ENCODE measurements around the gene HOXC12.

HOXC12 gene

GRCh38 chr12:54004063-54004840 is 49.5 kb downstream of the HOXC12 start:
- in situ Hi-C loops (cut with HindIII; ENCODE audit: low sequenced_read_pairs) = no loop called here

DNA sequence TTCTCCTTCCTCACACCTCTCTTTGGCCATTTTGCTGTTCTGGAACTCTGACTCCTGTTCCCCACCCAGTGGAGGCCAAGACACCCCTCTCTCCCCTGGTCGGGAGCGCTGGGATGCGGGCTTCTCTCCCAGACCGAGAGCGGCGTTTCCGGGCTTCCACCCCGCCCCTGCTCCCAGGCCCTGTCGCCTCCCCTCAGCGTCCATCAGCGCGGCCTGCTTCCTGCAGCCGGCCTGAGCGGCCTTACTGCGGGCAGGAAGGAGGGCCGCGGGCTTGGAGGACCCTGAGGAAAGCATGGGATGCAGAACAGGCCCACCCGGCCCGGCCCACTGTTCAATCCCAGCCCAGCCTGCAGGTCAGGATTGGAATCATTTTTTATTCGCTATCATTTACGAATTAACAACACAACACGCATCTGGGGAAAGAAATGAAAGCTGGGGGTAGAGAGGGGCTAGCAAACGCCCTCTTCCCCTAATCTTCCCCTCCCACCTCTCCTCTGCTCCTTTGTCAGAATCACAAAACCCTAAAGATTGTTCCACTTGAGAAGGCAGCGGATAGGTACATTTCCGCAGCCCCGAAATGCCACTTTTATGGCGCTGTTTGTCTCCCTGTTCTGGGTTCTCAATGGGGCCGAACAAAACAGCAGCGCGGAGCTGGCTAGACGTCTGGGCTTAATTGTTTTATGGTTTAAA is 50.3 kb downstream of the HOXC12 start:
- no peak overlapping the region for H3K4me3 ChIP-seq (ENCODE audit: low read depth, low read length)
- TF ChIP-seq, protein P1, sequence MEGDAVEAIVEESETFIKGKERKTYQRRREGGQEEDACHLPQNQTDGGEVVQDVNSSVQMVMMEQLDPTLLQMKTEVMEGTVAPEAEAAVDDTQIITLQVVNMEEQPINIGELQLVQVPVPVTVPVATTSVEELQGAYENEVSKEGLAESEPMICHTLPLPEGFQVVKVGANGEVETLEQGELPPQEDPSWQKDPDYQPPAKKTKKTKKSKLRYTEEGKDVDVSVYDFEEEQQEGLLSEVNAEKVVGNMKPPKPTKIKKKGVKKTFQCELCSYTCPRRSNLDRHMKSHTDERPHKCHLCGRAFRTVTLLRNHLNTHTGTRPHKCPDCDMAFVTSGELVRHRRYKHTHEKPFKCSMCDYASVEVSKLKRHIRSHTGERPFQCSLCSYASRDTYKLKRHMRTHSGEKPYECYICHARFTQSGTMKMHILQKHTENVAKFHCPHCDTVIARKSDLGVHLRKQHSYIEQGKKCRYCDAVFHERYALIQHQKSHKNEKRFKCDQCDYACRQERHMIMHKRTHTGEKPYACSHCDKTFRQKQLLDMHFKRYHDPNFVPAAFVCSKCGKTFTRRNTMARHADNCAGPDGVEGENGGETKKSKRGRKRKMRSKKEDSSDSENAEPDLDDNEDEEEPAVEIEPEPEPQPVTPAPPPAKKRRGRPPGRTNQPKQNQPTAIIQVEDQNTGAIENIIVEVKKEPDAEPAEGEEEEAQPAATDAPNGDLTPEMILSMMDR (IDR thresholded peaks at IDR 0.05; ENCODE audit: low read depth, low read length, missing control alignments) = no peak
- in situ Hi-C loops (cut with HindIII; ENCODE audit: low sequenced_read_pairs) = no loop called here
- no peak for DNase-seq (ENCODE audit: low read depth)

More at GRCh38 chr12:54004063-54004840, 49.5 kb downstream of the HOXC12 start:
- H3K4me3 ChIP-seq (ENCODE audit: low read depth, low read length) = no peak overlapping the region
- DNase-seq (ENCODE audit: low read depth) = no peak
- TF ChIP-seq, protein P1 (IDR thresholded peaks at IDR 0.05; ENCODE audit: low read depth, low read length, missing control alignments) = no peak

DNA sequence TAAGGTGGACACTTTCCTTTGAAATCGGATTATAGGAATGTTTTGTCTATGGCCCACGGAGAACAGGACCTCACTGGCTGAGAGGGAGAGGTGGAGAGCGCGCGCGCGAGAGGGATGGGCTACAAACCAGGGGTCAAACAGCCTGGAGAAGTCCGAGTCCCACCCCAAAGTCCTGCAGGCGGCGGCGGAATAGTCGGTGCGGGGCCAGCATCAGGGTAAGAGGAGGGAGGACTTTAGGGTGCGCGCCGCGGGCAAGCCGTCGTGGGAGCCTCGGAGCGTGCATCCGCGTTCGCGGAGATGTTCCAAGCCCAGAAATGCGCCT is 50.8 kb downstream of the HOXC12 start:
- DNase-seq (ENCODE audit: low read depth) = no peak
- in situ Hi-C loops (cut with HindIII; ENCODE audit: low sequenced_read_pairs) = no loop called here
- no peak overlapping the region for H3K4me3 ChIP-seq (ENCODE audit: low read depth, low read length)
- TF ChIP-seq, protein P1 (IDR thresholded peaks at IDR 0.05; ENCODE audit: low read depth, low read length, missing control alignments) = no peak

DNA sequence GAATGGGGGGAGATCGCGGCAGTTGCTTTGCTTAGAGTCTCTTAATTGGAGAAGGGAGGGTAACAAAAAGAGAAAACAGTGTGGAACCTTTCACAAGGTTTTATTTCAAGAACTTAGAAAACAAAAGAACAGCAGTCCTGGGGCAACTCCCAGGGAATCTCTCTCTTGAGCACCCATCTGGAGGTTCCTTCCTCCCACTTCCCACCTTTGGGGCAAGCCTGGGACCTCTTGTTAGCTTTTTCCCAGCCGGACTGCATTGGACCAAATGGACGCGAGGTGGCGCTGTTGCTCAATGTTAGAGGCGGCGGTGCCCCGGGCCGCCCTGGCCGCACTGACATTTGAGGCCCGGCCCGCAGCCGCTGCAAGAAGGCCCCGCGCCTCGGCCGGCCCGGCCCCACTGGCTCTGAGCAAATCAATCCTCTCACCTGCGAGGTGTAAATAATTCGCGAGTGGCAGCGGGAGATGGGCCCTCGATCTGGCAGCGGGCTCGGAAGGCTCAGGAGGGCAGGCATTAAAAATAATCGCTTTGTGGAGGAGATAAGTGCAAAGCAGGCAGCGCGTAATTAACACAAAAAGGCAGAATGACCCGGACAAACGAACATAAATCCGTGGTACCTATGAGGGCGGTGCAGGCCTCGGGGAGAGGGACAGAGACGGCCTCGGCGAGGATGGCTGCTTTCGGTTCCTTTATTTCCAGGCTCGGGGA is 51.3 kb downstream of the HOXC12 start:
- in situ Hi-C loops (cut with HindIII; ENCODE audit: low sequenced_read_pairs) = no loop called here
- peak; percentile 40 for DNase-seq (ENCODE audit: low read depth)
- TF ChIP-seq, protein P1 (IDR thresholded peaks at IDR 0.05; ENCODE audit: low read depth, low read length, missing control alignments) = peak; percentile 81
- no peak overlapping the region for H3K4me3 ChIP-seq (ENCODE audit: low read depth, low read length)

- H3K4me3 ChIP-seq (ENCODE audit: low read depth, low read length) = no peak overlapping the region
- TF ChIP-seq, protein P1 (IDR thresholded peaks at IDR 0.05; ENCODE audit: low read depth, low read length, missing control alignments) = no peak
- in situ Hi-C loops (cut with HindIII; ENCODE audit: low sequenced_read_pairs) = no loop called here
- DNase-seq (ENCODE audit: low read depth) = no peak
Measured at GRCh38 chr12:54006559-54007220, 52.0 kb downstream of the HOXC12 start.
